RCC 7860 (cell line): Measurements from ENCODE around the gene AIF1.
"Not testable (repeated sequence)": the region's sequence is repeated elsewhere in the genome, so short reads cannot be mapped to it uniquely, and the experiment has no call there.

Experiments
- DNase-seq: peaks from one replicate; pipeline ENCODE4 v3.0.0-alpha.2; 2015; ENCODE audit warnings: low spot score
- FAIRE-seq: peaks from 2 replicates; lab custom pipeline; 2012; peaks lifted over from hg19 to GRCh38; lab: Jason Lieb, UNC

The AIF1 gene

GRCh38 chr6:31580438-31580740 lies 34.6 kb upstream of the AIF1 start:
- DNase-seq, result no peak
- FAIRE-seq, result no peak

GRCh38 chr6:31580807-31581433 lies 34.1 kb upstream of the AIF1 start:
- DNase-seq (peak; percentile 62), FAIRE-seq (no peak)

GRCh38 chr6:31581434-31582229 lies 33.4 kb upstream of the AIF1 start:
- FAIRE-seq, result no peak
- DNase-seq, result no peak

- DNase-seq (no peak), FAIRE-seq (no peak)
Observed at GRCh38 chr6:31582230-31582643, 32.8 kb upstream of the AIF1 start, which contains the start of gene LTB. Gene LTB, minus strand, starts transcription at chr6:31582424. Its CDS starts 7 bp downstream, at chr6:31582417.

- DNase-seq (peak; percentile 8), FAIRE-seq (no peak)
Observed at GRCh38 chr6:31585491-31585890, 29.5 kb upstream of the AIF1 start.

- FAIRE-seq, result no peak
- DNase-seq, result no peak
Observed at GRCh38 chr6:31586008-31586407, 29.0 kb upstream of the AIF1 start, which contains the start of gene LST1. Gene LST1, plus strand, starts transcription at chr6:31586277. Its CDS starts 1,023 bp downstream, at chr6:31587300.

GRCh38 chr6:31586599-31587281 lies 28.3 kb upstream of the AIF1 start:
- DNase-seq (no peak), FAIRE-seq (no peak)

- DNase-seq, result no peak
- no peak for FAIRE-seq
Observed at GRCh38 chr6:31587791-31588777, 26.9 kb upstream of the AIF1 start.

- DNase-seq (no peak), FAIRE-seq (no peak)
Observed at GRCh38 chr6:31588871-31589650, 26.0 kb upstream of the AIF1 start.

- DNase-seq, FAIRE-seq: not testable (repeated sequence)
Observed at GRCh38 chr6:31590691-31591090, 24.3 kb upstream of the AIF1 start.

GRCh38 chr6:31592396-31592771 lies 22.6 kb upstream of the AIF1 start:
- FAIRE-seq (no peak), DNase-seq (no peak)

GRCh38 chr6:31597006-31597405 lies 18.0 kb upstream of the AIF1 start:
- no peak for FAIRE-seq
- peak; percentile 43 for DNase-seq

GRCh38 chr6:31607317-31607716 lies 7.7 kb upstream of the AIF1 start:
- no peak for DNase-seq
- FAIRE-seq, result no peak

GRCh38 chr6:31609519-31610406 lies 5.3 kb upstream of the AIF1 start:
- DNase-seq, result no peak
- FAIRE-seq, result no peak

GRCh38 chr6:31610968-31611367 lies 4.1 kb upstream of the AIF1 start:
- DNase-seq (no peak), FAIRE-seq (no peak)

- DNase-seq (no peak), FAIRE-seq (no peak)
Observed at GRCh38 chr6:31614075-31614619, 887 bp upstream of the AIF1 start.

- DNase-seq (no peak), FAIRE-seq (no peak)
Observed at GRCh38 chr6:31615748-31616147, 714 bp downstream of the AIF1 start.

GRCh38 chr6:31617010-31617409 lies 2.0 kb downstream of the AIF1 start:
- DNase-seq (no peak), FAIRE-seq (no peak)
